T-helper 9 cell (primary cell): ENCODE data around the gene SPRED1.

Experiments
- DNase-seq: peaks from one replicate; pipeline ENCODE4 v3.0.0-alpha.2; 2020

Gene SPRED1

DNA sequence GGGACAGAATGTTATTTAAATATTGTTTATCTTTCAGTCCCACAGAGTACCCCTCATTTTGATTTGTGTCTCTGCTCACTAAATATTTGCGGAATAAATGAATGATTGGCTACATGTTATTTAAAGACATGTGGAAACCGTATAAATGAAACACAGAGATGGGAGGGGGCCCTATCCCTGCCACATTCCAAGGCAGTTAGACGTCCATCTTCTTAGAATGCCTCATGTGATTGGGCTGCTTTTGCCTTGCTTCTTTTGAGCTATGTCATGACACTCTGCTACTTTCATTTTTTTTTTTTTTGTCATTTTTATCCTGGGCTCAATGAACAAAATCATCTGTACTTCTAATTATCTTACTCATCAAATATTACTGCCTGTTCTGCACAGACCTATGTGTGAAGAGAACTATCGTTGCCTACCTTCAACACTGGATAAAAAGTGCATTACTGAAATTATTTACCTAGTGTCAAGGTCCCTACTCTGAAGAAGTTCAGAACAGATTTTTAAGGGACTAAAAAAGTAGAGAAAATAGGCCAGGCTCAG, 117.4 kb downstream of the SPRED1 start:
- no peak for DNase-seq

DNA sequence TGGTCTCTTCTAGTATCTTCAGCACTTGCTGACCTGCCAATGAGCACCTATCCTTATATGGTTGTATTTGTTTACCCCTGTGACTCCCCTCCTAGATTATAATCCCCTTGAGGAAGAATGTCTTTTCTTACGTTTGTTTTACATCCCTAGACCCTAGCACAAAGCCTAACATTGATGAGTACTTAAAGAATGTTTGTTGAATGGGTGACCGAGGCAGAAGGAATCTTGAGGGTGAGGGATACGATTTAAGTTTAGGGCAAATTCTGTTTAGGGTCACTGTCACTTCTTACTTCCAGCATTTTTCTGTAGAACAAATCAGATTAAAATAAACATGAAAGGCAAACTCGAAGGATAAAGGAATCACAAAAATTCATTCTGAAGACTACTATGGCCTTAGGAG, 120.4 kb downstream of the SPRED1 start:
- DNase-seq, result no peak

DNA sequence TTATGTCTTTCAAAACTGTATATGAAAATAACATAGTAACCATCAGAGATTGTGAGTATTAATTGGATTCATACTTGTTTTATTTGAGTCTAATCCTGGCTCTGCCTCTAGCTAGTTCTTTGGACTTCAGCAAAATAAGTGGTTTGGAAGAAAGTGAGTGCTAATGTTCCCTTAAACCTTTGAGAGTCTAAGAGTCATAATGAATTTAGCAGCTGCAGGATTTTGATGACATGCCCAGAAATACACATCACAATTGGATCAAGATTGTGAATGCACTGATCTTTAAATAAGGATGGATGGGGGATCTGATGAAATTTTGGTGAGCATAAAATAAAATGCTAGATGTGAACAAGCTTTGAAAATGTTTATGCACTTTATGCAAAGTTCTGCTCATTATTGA, 121.4 kb downstream of the SPRED1 start:
- DNase-seq, result no peak

GRCh38 chr15:38374556-38374955, 121.9 kb downstream of the SPRED1 start:
- no peak for DNase-seq

- DNase-seq, result no peak
Observed at GRCh38 chr15:38376081-38376480, 123.4 kb downstream of the SPRED1 start.

GRCh38 chr15:38377636-38378035, 125.0 kb downstream of the SPRED1 start:
- no peak for DNase-seq

- DNase-seq, result no peak
Observed at GRCh38 chr15:38378161-38378560, 125.5 kb downstream of the SPRED1 start.

- peak; percentile 44 for DNase-seq
Observed at GRCh38 chr15:38389924-38390542, 137.4 kb downstream of the SPRED1 start.

DNA sequence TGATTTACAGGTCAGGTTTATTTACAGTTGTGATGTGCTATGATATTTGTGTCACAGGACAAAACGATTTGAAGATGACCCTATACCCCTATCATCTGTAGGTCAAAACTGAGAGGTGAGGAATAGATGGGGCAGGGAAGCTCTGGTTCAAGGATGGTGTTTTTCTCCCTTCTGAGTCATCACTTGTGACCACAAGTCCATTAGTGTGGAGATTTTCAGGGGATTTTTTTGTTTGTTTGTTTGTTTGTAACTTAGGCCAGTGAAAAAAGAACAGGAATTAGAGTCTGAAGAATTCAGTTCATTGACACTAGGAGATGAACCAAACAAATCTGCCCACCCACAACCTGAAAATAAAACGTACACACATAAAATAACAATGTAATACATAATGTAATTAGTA, 138.6 kb downstream of the SPRED1 start:
- no peak for DNase-seq

GRCh38 chr15:38398134-38398533, 145.5 kb downstream of the SPRED1 start:
- no peak for DNase-seq

DNA sequence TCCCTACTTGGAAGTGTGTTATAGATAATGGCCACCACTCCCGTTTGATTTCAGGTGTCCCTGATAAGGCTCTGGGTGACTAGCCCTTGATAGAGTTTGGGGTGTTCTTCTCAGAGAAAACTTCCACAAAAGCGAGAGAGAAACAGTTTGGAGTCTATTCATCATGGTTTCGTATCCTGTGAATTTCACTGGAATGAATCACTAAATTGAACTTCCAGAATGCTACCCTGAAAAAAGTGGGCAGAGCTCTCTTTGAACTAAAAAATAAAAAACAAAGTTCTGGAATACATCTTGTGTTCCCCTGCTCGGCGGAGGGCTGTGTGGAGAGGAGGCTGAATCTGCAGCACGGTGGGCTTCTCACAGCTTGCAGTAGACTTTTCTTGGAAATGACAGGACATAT, 148.5 kb downstream of the SPRED1 start:
- no peak for DNase-seq

GRCh38 chr15:38401701-38402100, 149.1 kb downstream of the SPRED1 start:
- no peak for DNase-seq

GRCh38 chr15:38406436-38406835, 153.8 kb downstream of the SPRED1 start:
- DNase-seq, result no peak
